Endothelial cell of umbilical vein (primary cell): ENCODE data around the gene GPATCH2. TPM values are rescaled to one million over a fixed set of nuclear protein-coding genes. Genes with fewer than 3 reads are reported as not detected.

Experiments
- BruUV-seq: library from RNA; stranded (reverse); fragments of 400-500 nt; replicated peaks from 2 replicates; lab custom pipeline; 2021; lab: Mats Ljungman, UMichigan
- CTCF ChIA-PET: fragments of 300-600, 350-600 bp; sonication (Branson Sonifier 250); formaldehyde crosslinking; loops from one replicate; lab custom pipeline; 2021; ENCODE audit warnings: antibody characterized with exemption, inconsistent platforms; lab: Charles Lee
- POLR2A ChIA-PET: fragments of 300-600, 350-600 bp; sonication (Branson Sonifier 250); formaldehyde crosslinking; loops from one replicate; lab custom pipeline; 2021; ENCODE audit warnings: antibody characterized with exemption, inconsistent platforms; lab: Charles Lee
- DNase-seq: peaks from one replicate; pipeline ENCODE4 v3.0.0-alpha.2; 2011; ENCODE audit warnings: low read depth, low spot score
- FAIRE-seq: peaks from 2 replicates; lab custom pipeline; 2011; peaks lifted over from hg19 to GRCh38; lab: Jason Lieb, UNC
- H2AFZ ChIP-seq: 2 replicates; pipeline ENCODE4 v1.6.0; 2012; ENCODE audit warnings: low read depth, low read length, control low read depth, inconsistent platforms
- H3K27ac ChIP-seq: 2 replicates; pipeline ENCODE4 v1.5.1; 2011; ENCODE audit warnings: low read depth, mild to moderate bottlenecking, control low read depth, low read length, moderate library complexity; ENCODE audit not compliant: insufficient read depth
- H3K27me3 ChIP-seq, 2 experiments: 2 replicates each; pipeline versions ENCODE4 v1.6.0 to v1.6.1; 2011; ENCODE audit warnings: low read length in 2 of 2, mixed read lengths in 1 of 2; ENCODE audit not compliant: control insufficient read depth in 2 of 2, insufficient read depth in 2 of 2
- H3K36me3 ChIP-seq, 2 experiments: 2 replicates in 1 of 2; 3 replicates in 1 of 2; pipeline ENCODE4 v1.5.1; 2011; ENCODE audit warnings: low read length in 2 of 2, mild to moderate bottlenecking in 1 of 2, moderate library complexity in 1 of 2; ENCODE audit not compliant: control insufficient read depth in 2 of 2, insufficient read depth in 2 of 2; ENCODE audit errors: extremely low read depth in 1 of 2
- H3K4me1 ChIP-seq: 3 replicates; pipeline ENCODE4 v1.5.1; 2011; ENCODE audit warnings: mild to moderate bottlenecking, low read length; ENCODE audit not compliant: control insufficient read depth, insufficient read depth; ENCODE audit errors: extremely low read depth
- H3K4me2 ChIP-seq: 2 replicates; pipeline ENCODE4 v1.6.1; 2011; ENCODE audit warnings: low read length, control low read depth, mixed read lengths; ENCODE audit not compliant: insufficient read depth
- H3K4me3 ChIP-seq, 3 experiments: fragments of 200-600 bp in 1 of 3; sonication (generic), shearing (Covaris generic) in 1 of 3; replicated peaks in 1 of 3; 2 replicates each; pipeline ENCODE4 v1.5.1; 2011 to 2016; ENCODE audit warnings: control low read depth in 3 of 3, low read length in 3 of 3, mild to moderate bottlenecking in 2 of 3, inconsistent platforms in 1 of 3, low read depth in 1 of 3, moderate library complexity in 1 of 3; ENCODE audit not compliant: insufficient read depth in 1 of 3
- H3K79me2 ChIP-seq: 2 replicates; pipeline ENCODE4 v1.6.0; 2012; ENCODE audit warnings: low read length, inconsistent platforms; ENCODE audit not compliant: control insufficient read depth, insufficient read depth
- H3K9ac ChIP-seq: replicated peaks from 2 replicates; pipeline ENCODE3; 2011; ENCODE audit warnings: low read length, control low read depth; ENCODE audit not compliant: insufficient read depth; ENCODE audit errors: extremely low read depth
- H3K9me1 ChIP-seq: replicated peaks from 3 replicates; pipeline ENCODE4 v1.6.0; 2011; ENCODE audit warnings: mild to moderate bottlenecking, low read length; ENCODE audit not compliant: control insufficient read depth, insufficient read depth; ENCODE audit errors: extremely low read depth
- H3K9me3 ChIP-seq: replicated peaks from 2 replicates; pipeline ENCODE4 v1.5.1; 2012; ENCODE audit warnings: low read length, inconsistent platforms; ENCODE audit not compliant: control insufficient read depth, insufficient read depth
- H4K20me1 ChIP-seq: replicated peaks from 2 replicates; pipeline ENCODE3; 2011; ENCODE audit warnings: mild to moderate bottlenecking, low read length; ENCODE audit not compliant: control insufficient read depth, insufficient read depth; ENCODE audit errors: extremely low read depth
- CTCF ChIP-seq, 2 donors: IDR thresholded peaks; 1 replicate in 1 of 2; 2 replicates in 1 of 2; pipeline ENCODE4 v1.5.1; 2011; ENCODE audit warnings: low read length in 2 of 2, mild to moderate bottlenecking in 2 of 2, moderate library complexity in 2 of 2, control low read depth in 1 of 2, inconsistent platforms in 1 of 2, low read depth in 1 of 2; ENCODE audit not compliant: insufficient read depth in 1 of 2; ENCODE audit errors: extremely low read depth in 1 of 2
- EZH2 ChIP-seq: IDR thresholded peaks from 2 replicates; pipeline ENCODE4 v1.6.1; 2012; ENCODE audit warnings: borderline replicate concordance, low read depth, mild to moderate bottlenecking, moderate library complexity, low read length, inconsistent platforms; ENCODE audit not compliant: severe bottlenecking
- JUN ChIP-seq: IDR thresholded peaks from 2 replicates; pipeline ENCODE4 v1.6.1; 2011; ENCODE audit warnings: borderline replicate concordance, low read depth; ENCODE audit not compliant: insufficient read length, insufficient read depth
- MAX ChIP-seq: IDR thresholded peaks from 2 replicates; pipeline ENCODE4 v1.6.1; 2011; ENCODE audit not compliant: insufficient read depth, insufficient read length
- dilution Hi-C: fragments of 300-500 bp; cut with MboI; formaldehyde crosslinking; loops from one replicate; pipeline ENCODE4 v1.15.0; 2019; ENCODE audit warnings: low sequenced_read_pairs; ENCODE audit not compliant: extremely low pct_ligation_motif_present
- intact Hi-C: fragments of 100-400 bp; cut with micrococcal nuclease; formaldehyde crosslinking; loops from one replicate; pipeline ENCODE4 v1.10.0; 2022
- polyA plus RNA-seq, 4 experiments: library from polyadenylated mRNA; depleted of rRNA in 3 of 4; stranded (reverse) in 3 of 4; unstranded in 1 of 4; fragments of >200 nt; gene quantifications; 2 replicates each; pipeline versions ENCODE4 v1.2.1 to v1.2.3, GENCODE V29; 2011 to 2012; ENCODE audit warnings: missing spikeins in 1 of 4
- total RNA-seq: library from RNA; stranded (reverse); gene quantifications from 2 replicates; pipeline ENCODE4 v1.2.3, GENCODE V29; 2021

Gene GPATCH2
- total and polyA plus RNA-seq, 2 donors (not counting 3 experiments of a cell fraction or from before 2014, with no cell fraction given) = 3.3 to 15.6 TPM

- no peaks in the 10 kb centered on the region for H3K9me3 ChIP-seq
- no peak for TF ChIP-seq MAX
- no peak for TF ChIP-seq JUN
- no peak for TF ChIP-seq EZH2
- no peak for TF ChIP-seq CTCF (IDR thresholded peaks at IDR 0.05; ENCODE audit: extremely low read depth in 1 of 2, insufficient read depth in 1 of 2, low read depth in 1 of 2, low read length in 2 of 2)
- H3K9ac ChIP-seq = no peak overlapping the region
- no TSS peak for BruUV-seq
- no peaks in the 10 kb centered on the region for H4K20me1 ChIP-seq
- no peak overlapping the region for H2AFZ ChIP-seq
- H3K27me3 ChIP-seq = no peaks in the 10 kb centered on the region
- intact Hi-C loops (no loop called here), dilution Hi-C loops (no loop called here)
- H3K4me2 ChIP-seq = no peak overlapping the region
- FAIRE-seq = no peak
- H3K36me3 ChIP-seq = no peaks in the 10 kb centered on the region
- no peak for DNase-seq
- ChIA-PET POLR2A (no interaction called here), CTCF (no interaction called here)
- H3K27ac ChIP-seq = no peak overlapping the region
- no peaks in the 10 kb centered on the region for H3K79me2 ChIP-seq
- H3K9me1 ChIP-seq = no peaks in the 10 kb centered on the region
- H3K4me1 ChIP-seq = no peaks in the 10 kb centered on the region
- H3K4me3 ChIP-seq = no peak overlapping the region
Observed at GRCh38 chr1:217568200-217568599, 62.7 kb downstream of the GPATCH2 start.

GRCh38 chr1:217564833-217565232 is 66.1 kb downstream of the GPATCH2 start:
- Histone ChIP-seq H4K20me1 (no peaks in the 10 kb centered on the region), H3K79me2 (no peaks in the 10 kb centered on the region), H3K4me1 (no peaks in the 10 kb centered on the region), H3K4me3 (no peak overlapping the region), H3K36me3 (no peaks in the 10 kb centered on the region), H2AFZ (no peak overlapping the region), H3K9me1 (no peaks in the 10 kb centered on the region), H3K27ac (no peak overlapping the region), H3K9me3 (no peaks in the 10 kb centered on the region), H3K27me3 (no peaks in the 10 kb centered on the region), H3K4me2 (no peak overlapping the region), H3K9ac (no peak overlapping the region)
- intact Hi-C loops = no loop called here
- BruUV-seq = no TSS peak
- ChIA-PET POLR2A (no interaction called here), CTCF (interaction anchor here (1.8 kb wide), 1 partner anchor 14 kb away, joined by 5 read pairs; no protein-coding TSS in a partner anchor)
- FAIRE-seq (no peak), DNase-seq (no peak)
- no peak for TF ChIP-seq JUN
- dilution Hi-C loops = no loop called here
